GM19468 (cell line): ENCODE results near the gene BICDL1.

Experiments used
- ATAC-seq: cut with Tn5 transposase; IDR thresholded peaks from one replicate; pipeline ENCODE4 v1.9.1; 2021; ENCODE audit warnings: mild to moderate bottlenecking, moderate library complexity, moderate number of reproducible peaks; ENCODE audit not compliant: unreplicated experiment; ENCODE audit errors: extremely low read depth

Gene BICDL1

DNA sequence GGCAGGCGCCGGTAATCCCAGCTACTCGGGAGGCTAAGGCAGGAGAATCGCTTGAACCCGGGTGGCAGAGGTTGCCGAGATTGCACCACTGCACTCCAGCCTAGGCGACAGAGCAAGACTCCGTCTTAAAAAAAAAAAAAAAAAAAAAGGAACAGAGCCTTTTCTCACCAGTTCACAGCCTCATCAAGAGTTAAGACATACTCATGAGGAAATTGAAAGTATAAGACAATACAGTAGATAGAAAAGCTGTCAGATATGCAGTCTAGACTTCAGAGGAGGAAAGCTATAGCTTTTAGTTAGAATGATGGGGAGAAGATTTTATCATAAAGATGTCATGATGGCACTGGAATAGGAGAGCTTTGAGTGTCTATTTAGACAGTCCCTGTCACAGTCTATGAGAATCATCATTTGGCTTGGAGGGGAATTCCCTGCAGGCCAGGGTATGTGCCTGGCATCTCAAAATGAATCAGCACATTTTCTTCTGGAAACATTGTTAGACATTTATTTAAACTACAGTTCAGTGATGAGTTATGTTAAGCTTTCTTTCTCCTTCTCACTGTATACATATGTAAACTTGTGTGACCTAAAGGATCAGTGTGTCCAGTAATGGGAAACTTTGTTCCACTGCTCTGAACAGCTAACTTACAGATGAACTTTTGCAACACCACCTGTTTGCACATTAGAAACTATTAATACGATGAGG lies 130.4 kb downstream of the BICDL1 start:
- ATAC-seq: peak; percentile 23

DNA sequence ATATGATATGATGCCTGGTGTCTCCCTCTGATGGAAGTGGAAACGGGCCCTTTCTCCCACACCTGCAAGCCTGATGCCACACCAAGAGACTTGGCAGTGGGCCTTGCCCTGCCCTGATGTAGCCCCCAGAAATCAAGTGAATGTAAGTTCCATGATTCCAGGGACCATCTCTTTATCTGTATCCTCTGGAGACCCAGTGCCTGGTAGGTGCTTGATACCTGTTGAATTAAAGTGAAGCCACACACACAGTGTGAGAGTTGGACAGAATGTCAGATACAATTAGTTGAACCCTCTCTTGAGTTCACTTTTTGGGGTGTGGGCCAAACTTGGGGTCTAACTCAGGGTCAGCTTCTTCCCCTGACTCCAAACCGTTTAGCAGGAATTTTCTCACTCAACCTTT lies 132.3 kb downstream of the BICDL1 start:
- ATAC-seq: no peak

- peak; percentile 16 for ATAC-seq
Observed at GRCh38 chr12:120121766-120122293, 132.8 kb downstream of the BICDL1 start.

DNA sequence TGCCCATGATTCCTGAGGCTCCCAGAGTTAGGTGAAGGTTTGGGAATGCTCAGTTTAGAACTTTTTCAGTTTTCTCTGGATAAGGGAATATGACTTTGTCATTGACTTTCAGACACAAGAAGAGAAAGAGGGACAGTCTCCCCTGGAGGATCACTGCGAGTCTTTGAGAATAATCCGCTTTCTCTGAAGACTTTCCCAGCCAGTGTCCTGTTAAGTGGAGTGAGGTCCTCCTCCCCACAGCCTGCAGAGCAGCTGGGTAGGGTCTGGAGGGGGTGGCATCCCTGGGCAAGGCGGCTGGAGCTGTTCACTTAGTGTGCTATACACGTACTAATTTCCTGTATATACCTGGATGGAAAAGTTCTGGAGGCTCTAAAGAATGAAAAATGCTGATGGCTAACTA lies 136.0 kb downstream of the BICDL1 start:
- ATAC-seq: no peak

DNA sequence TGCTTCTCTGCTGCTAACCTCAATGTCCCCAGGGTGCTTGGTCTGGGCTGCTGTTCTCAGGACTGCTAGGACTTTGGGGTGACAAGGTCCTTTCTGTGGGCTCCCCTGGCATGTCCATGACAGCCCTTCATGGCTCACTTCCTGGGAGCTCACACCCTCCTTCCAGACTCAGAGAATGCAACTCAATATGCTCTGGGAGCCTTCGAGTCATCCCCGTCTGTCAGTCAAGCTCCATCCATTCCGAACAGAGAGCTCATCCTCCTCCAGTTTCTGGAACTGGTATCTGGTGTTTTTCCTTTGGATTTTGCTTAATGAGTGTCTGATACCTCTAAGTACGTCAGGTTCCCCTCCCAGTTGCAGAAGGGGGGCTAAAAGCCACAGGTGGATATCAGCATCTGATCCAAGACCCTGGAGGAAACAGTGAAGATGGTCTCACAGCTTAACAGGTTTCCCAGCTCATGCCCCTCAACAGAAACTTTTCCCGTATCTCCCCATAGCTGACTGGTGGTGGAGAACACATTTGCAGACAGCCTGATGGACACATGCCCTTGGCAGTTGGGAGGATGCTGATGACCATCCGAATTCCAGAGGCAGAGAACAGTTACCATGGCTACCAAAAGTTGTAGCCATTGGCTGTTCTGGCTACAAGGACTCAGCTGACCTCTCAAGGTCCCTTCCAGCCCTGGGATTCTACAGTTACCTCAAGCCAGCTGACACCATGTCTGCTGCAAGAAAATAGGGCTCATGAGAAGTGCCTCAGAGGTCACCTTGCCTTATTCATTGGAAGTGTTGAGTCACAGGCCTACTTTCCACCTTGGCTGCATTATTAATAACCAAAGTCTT lies 137.0 kb downstream of the BICDL1 start:
- no peak for ATAC-seq

GRCh38 chr12:120126635-120127005 lies 137.6 kb downstream of the BICDL1 start:
- no peak for ATAC-seq

DNA sequence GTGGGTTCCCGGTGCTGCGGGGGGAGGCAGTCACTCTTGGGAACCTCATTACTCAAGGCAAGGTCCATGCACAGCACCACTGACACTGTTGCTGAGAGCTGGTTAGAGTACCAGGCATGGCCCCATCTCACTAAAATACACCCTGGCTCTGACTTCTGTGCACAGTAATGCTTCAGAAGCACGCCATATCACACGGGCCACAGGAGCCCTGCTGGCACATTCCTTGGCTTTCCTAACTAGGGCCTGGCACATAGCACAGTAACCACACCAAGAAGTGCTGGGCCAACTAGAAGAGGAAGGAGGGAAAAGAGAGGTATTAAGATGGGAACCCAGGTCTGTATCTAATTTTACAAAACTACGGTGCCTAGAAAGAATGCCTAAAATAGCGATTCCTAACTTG lies 141.0 kb downstream of the BICDL1 start:
- ATAC-seq: no peak

DNA sequence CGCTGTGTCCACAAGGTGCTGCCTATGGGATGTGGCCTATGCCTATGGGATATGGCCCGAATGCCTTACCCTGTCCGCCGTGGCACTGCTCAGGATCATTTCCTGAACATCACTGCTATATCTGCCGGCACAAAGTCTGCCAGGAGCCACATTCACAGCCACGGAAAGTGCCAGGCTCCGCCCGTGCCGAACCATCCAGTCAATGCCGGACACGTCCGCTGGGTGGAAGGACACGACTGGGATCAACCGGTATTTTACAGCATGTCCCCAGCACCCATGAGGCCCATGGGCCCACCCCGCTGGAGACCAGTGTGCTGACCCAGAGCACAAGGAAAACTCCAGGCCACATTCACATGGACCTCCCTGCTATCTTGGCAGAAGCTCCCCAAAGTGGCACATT lies 142.1 kb downstream of the BICDL1 start:
- ATAC-seq: no peak

DNA sequence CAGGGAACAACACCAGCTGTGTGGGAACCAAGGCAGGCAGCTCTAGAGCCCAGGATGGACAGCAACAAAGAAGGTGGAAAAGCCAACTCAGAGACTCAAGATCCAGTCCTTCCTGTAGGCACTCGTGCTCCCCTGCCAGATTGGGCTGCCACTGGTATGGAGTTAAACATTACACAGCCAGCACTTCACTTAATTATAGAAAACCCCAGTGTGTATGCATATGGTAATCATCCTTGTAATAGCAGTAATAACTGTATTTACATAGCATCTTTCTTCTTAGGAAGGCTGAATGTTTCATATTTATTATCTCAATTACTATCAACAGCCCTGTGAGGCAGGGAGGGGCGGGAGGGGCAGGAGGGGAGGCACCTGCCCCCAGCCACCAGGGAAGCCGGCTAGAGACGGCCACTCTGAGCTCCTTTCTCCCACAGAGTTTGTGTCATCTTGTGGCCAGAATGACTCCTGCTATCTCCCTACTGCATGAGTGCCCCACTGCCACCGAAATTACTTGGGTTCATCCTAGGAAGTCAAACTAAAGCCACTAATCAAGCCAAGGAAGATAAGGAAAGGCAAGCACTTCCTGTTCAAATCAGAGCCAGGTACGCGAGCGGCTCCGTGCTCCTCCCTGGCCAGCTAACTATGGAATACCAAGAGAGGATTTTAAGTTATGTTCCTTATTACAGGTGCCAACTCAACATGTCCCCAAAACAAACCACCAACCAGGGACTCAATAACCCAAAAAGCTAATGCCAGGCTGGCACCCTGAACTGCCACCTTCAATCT lies 143.2 kb downstream of the BICDL1 start:
- no peak for ATAC-seq

- peak; percentile 90 for ATAC-seq
Observed at GRCh38 chr12:120132863-120133385, 143.9 kb downstream of the BICDL1 start.

- ATAC-seq: no peak
Observed at GRCh38 chr12:120134307-120134980, 145.4 kb downstream of the BICDL1 start.

DNA sequence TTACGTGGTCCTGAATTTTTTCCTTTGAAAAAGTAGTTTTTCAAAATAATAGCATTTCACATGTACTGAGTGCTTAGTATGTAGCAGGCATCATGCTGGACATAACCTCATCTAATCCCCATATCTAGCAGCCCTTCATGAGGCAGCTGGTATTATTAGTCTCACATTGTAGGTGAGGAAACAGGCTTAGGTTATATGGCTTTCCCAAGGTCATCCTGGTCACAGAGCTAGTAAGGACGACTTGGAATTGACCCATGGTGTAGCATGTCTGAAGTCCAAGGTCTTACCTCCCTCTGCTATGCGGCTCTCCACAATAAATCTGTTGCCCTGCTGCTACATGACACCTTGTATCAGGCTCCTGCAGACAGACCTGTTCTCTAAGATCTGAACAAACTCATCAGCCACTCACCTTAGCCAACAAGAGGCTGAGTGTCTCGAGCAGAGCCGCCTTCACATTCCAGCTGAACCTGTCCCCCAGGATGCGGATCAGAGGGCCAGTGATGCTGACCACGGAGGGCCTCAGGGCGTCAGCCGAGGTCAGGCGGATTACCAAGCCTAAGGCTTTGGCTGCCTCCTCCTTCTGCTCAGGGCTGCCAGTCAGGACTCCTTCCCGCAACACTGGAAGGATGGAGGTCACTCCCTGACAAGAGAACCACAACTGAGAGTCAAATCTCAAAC lies 147.2 kb downstream of the BICDL1 start:
- ATAC-seq: no peak

DNA sequence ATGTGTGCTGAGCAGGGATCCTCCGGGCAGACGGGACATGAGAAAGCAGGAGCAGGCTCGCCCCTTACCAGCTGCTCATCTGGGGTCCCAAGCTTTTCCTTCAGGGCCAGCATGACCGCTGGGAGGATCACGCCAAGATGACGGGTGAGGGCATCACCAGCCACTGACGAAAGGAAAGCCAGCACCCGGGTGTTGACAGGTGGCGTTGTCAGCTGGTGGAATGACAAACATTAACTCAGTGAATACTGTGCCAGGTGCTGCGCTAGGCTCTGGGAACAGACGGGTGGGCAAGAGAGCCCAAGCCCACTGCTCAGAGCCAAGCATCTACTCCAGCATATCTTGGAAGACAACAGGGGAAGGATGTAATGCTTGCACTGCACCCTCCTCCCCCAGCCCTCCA lies 148.8 kb downstream of the BICDL1 start:
- no peak for ATAC-seq

DNA sequence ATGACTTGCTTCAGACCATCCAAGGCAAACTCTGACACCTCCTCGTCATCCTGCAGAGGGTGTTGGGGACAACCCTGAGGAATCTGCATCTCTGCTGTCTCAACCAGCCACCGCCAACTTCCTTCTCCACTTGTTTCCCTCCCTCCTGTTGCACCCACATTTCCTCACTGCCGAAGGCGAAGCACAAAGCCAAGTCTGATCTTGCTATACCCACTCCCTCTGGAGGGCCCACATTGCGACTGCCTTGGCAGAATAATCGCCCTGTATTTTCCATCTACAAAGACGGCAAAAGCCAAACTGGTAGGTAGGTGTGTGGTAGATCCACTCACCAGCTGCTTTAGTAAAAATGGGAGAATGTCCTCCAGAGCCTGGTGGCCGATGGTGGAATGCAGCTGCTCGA lies 149.3 kb downstream of the BICDL1 start:
- ATAC-seq: no peak

GRCh38 chr12:120139958-120140357 lies 150.9 kb downstream of the BICDL1 start:
- ATAC-seq: no peak

GRCh38 chr12:120140603-120141002 lies 151.6 kb downstream of the BICDL1 start:
- no peak for ATAC-seq

DNA sequence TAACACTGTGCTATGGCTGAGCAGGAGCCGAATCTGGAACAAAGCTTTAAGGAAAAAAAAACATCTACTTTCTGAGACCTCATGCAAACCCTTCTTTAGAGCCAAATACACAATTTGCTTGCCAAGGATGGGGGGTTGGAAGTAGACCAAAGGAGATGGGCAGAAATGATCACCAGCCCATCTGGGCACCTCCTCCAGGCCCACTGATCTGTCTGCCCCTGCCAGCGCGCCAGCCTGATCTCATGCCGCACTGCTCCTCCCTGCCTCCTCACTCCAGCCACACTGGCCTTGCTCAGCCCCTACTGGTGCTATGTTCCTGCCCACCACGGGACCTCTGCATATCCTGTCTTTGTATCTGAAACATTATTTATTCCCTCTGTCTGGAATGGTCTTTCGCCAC lies 152.3 kb downstream of the BICDL1 start:
- ATAC-seq: no peak

DNA sequence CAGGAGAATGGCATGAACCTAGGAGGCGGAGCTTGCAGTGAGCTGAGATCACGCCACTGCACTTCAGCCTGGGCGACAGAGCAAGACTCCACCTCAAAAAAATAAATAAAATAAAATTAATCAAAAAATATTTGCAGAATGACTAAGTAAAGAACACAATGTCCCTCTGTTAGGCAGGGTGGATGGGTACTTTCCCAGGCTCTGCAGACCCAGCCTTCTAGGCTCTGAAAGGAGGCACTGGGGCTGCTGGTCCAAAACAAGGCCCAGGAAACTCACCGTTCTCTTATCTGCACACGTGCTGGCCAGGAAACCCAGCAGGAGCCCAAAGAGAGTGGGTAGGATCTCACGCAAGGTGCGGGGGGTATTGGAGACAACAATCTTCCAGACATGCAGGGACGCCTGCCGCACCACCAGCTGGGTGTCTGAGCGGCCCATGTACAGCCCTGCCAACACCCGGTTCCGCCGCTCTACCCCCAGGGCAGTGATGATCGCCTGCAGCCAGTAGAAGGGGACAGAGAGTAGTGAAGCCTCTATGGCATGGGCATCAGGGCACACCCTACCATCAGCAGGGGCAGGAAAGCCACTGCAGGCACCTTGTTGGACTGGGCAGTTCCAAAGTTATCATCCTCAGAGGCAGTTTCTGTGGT lies 153.3 kb downstream of the BICDL1 start:
- no peak for ATAC-seq
